ENCODE measurements around the gene TLCD5. TPM values are rescaled to one million over a fixed set of nuclear protein-coding genes. Genes with fewer than 3 reads are reported as not detected.

Gene TLCD5
- total RNA-seq, 4 donors from 2014 or later = 0.23 to 3.2 (median 0.43) TPM

DNA sequence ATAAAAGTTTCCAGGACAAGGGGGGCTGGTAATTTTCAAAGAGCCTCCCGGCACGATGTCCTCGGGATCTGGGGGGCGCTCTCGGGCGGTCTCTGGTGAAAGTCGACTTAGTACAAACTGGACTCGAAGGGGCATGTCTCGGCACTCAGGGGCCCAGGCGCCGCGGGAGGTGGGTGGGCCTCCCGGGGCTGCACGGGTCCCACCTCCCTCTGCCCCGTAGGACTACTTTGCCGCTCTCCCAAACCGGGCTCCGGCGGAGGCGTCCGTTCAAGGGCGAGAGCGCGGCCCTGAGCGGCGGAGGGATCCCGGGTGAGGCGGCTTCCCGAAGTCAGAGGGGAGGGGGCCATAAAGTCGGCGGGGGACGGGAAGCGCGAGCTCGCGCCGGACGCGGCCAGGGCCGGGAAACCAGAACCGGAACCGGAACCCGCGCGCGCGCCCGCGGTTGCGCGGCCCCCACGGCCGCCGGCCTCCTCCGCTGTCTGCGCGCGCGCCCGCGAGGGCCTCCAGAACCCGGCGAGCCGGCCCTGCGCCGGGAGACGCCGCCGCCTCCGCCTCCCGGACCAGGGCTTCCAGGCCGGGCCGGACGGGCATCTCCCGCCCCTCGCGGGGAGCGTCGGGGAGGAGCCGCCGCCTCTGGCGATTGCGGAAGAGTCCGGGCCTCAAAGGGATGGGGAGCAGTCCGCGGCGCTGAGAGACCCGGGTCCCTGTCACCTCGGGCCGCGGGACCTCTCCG lies 11.0 kb downstream of the TLCD5 start, which contains the start of gene ARHGEF12:
ARHGEF12 (plus strand) TSS at position 506 of the 733 bp plus-strand sequence. CDS start 831 bp downstream, outside the sequence.
- peak within 1 kb of the TSS; percentile 68 to 99 (median 96) for H3K4me3 ChIP-seq
- WGBS, 2 donors = 0% methylated on average over 8 to 17 of the region's 92 CpGs
- peak within 1 kb of the TSS; percentile 97 to 99 (median 98) for H3K27ac ChIP-seq
- TF ChIP-seq, protein P1, sequence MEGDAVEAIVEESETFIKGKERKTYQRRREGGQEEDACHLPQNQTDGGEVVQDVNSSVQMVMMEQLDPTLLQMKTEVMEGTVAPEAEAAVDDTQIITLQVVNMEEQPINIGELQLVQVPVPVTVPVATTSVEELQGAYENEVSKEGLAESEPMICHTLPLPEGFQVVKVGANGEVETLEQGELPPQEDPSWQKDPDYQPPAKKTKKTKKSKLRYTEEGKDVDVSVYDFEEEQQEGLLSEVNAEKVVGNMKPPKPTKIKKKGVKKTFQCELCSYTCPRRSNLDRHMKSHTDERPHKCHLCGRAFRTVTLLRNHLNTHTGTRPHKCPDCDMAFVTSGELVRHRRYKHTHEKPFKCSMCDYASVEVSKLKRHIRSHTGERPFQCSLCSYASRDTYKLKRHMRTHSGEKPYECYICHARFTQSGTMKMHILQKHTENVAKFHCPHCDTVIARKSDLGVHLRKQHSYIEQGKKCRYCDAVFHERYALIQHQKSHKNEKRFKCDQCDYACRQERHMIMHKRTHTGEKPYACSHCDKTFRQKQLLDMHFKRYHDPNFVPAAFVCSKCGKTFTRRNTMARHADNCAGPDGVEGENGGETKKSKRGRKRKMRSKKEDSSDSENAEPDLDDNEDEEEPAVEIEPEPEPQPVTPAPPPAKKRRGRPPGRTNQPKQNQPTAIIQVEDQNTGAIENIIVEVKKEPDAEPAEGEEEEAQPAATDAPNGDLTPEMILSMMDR (IDR thresholded peaks at IDR 0.05) = peak in 4 of 6 experiments; percentile 2 to 13 (median 4)
- peak in 2 of 4 donors; percentile 86 to 89 for TF ChIP-seq POLR2A (IDR thresholded peaks at IDR 0.05)
- intact Hi-C loops (cut with DNase I) = no loop called here
- no peaks in the 10 kb centered on the region for H3K9me3 ChIP-seq
- peak; percentile 60 for DNase-seq
- H3K36me3 ChIP-seq = peaks cover 0 to 1% (median 0%) of the 10 kb centered on the region in 3 donors
- H3K27me3 ChIP-seq = no peaks in the 10 kb centered on the region
- H3K4me1 ChIP-seq = peaks cover 12 to 84% (median 38%) of the 10 kb centered on the region in 3 donors

DNA sequence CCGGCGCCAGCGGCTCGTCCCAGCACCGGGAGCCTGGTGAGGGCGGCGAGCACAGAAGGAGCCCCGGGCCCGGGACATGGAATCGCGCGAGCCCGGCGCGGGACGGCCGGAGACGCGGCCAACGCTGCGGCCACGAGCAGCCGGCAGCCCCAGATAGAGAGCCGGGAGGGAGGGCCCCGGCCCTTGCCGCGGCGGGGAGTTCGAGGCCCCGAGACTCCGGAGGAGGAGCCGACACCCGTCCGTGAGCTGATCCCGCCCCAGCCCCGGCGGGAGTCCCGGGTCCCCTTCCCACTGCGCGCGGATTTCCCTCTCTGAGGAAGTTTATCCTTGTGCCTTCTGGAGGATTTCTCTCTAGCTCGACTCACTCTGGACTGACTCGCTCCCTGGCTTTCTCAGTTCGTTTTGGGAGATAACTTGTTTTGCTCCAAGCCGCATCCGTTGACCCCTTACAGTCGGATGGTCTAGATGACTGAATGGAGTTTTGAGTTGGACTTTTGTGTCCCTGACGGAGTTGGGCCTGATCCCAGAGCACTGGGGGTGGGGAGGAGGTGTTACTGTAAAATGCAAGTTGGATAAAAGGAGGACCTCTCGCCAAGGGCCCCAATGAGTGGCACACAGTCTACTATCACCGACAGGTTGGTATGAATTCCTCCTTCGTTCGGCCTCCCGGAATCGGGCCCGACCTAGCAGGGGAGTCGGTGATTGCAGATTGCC lies 11.7 kb downstream of the TLCD5 start:
- Histone ChIP-seq H3K4me3 (peak overlapping the region; percentile 68 to 99 (median 96)), H3K27me3 (no peaks in the 10 kb centered on the region), H3K4me1 (peaks cover 12 to 84% (median 41%) of the 10 kb centered on the region in 3 donors), H3K27ac (peak overlapping the region; percentile 97 to 99 (median 98)), H3K9me3 (no peaks in the 10 kb centered on the region), H3K36me3 (no peaks in the 10 kb centered on the region)
- intact Hi-C loops (cut with DNase I) = no loop called here
- DNase-seq = no peak
- WGBS, 2 donors = 0% methylated on average over 11 of the region's 56 CpGs; no CpG with 5 or more reads in 1 of the 2 donors
- peak in 1 of 4 donors; percentile 4 for TF ChIP-seq POLR2A (IDR thresholded peaks at IDR 0.05)
- TF ChIP-seq, protein P1 (IDR thresholded peaks at IDR 0.05) = no peak

DNA sequence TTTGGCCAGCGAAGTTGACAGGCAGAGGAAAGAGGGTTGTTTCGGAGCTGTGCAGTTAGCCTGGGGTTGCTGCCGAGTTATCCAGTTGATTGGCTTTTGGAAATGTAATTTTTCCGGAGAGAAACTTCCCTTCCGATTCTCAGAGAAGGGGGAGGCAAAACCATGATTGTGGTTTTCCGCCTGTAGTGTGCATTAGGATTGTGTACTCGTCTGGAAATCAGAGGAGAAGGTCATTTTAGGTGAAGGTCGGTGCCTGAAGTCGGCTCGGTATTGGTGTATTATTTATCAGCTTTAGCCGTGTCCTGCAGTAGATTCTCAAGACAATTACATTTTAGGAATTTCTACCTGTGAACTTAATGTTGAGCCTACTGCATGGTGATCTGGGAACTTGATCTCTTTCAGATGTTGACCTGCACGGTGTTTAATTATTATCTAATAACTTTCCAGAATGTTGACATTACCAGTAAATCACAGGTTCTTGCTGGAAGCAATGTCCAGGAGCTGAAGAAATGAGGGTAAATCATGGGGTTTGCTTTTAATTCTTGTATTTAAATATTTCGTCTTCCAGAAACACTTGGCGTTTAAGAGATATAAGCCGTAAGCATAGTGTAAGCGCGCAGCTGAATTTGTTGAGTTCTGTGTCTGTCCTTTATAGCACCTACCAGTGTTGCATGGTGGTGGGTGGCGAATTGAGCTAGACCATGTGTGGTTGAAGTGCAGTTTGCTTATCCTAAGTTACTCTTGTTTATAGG lies 12.4 kb downstream of the TLCD5 start:
- no peak for DNase-seq
- peak overlapping the region; percentile 68 to 99 (median 96) for H3K4me3 ChIP-seq
- TF ChIP-seq, protein P1 (IDR thresholded peaks at IDR 0.05) = no peak
- TF ChIP-seq POLR2A (IDR thresholded peaks at IDR 0.05) = no peak
- H3K9me3 ChIP-seq = no peaks in the 10 kb centered on the region
- H3K27me3 ChIP-seq = no peaks in the 10 kb centered on the region
- H3K4me1 ChIP-seq = peaks cover 11 to 84% (median 42%) of the 10 kb centered on the region in 3 donors
- intact Hi-C loops (cut with DNase I) = no loop called here
- WGBS, 2 donors = 4 to 14% methylated on average over 17 to 18 of the region's 18 CpGs
- peak overlapping the region; percentile 97 to 99 (median 98) for H3K27ac ChIP-seq
- H3K36me3 ChIP-seq = no peaks in the 10 kb centered on the region

DNA sequence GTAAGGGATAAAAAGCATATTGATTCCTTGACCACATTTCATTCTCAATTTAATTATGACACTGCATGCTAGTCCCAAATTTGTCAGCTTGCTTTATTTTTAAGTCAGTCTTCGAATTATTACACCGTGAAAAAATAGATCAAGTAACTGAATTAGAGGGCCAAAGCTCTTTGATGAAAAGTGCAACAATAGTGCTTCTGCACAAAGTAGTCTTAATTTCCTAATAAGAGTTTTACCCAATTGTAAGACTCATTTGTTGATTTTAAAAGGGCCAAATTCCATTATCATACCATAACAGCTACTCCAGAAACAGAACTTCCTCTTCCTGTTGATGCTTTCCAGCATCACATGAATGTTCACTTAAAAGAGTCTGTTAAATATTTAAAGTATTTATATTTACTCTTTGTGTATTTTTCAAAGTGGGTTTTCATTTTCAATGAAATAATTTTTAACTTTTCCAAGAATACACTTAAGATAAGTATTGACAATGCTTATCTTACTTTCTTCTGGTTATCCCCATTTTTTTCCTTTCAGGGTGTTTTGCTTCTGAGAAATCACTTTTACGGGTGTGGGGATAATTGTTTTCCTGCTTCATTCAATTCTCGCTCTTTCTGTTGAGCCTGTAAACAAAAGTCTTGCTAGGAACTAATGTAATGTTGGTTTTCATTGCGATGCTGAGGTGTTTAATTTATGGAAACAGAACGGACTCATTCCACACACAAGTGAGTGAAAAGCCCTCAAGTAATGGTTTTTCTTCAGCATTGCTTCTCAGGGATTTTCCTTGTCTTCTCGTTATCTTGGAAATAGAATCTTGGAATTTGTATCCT lies 13.2 kb downstream of the TLCD5 start:
- no peak for DNase-seq
- Histone ChIP-seq H3K27ac (peak overlapping the region; percentile 97 to 99 (median 98)), H3K36me3 (no peaks in the 10 kb centered on the region), H3K9me3 (no peaks in the 10 kb centered on the region), H3K27me3 (no peaks in the 10 kb centered on the region), H3K4me3 (peak overlapping the region; percentile 68 to 99 (median 96)), H3K4me1 (peaks cover 10 to 84% (median 35%) of the 10 kb centered on the region in 3 donors)
- TF ChIP-seq POLR2A (IDR thresholded peaks at IDR 0.05) = no peak
- TF ChIP-seq, protein P1 (IDR thresholded peaks at IDR 0.05) = no peak
- 14 to 15% methylated on average over 7 of the region's 7 CpGs for WGBS, 2 donors
- intact Hi-C loops (cut with DNase I) = no loop called here
